GM23248 (cell line): ENCODE results near the gene HIVEP3.

Source experiments
- EZH2 ChIP-seq: fragments of 200-600 bp; sonication (generic); IDR thresholded peaks from 2 replicates; pipeline ENCODE4 v1.6.1; 2018; ENCODE audit warnings: antibody characterized with exemption, mild to moderate bottlenecking; ENCODE audit not compliant: insufficient read depth, poor library complexity, severe bottlenecking
- EZH2phosphoT487 ChIP-seq: fragments of 200-600 bp; sonication (generic); IDR thresholded peaks from 2 replicates; pipeline ENCODE4 v1.6.1; 2018; ENCODE audit warnings: antibody characterized with exemption, moderate library complexity, mild to moderate bottlenecking, low read depth; ENCODE audit not compliant: insufficient read depth

- TF ChIP-seq EZH2 (no peak), EZH2phosphoT487 (no peak)
Measured at GRCh38 chr1:41560931-41561330, 357.8 kb downstream of the HIVEP3 start.
